ENCODE measurements around the gene DSE. TPM values are rescaled to one million over a fixed set of nuclear protein-coding genes. Genes with fewer than 3 reads are reported as not detected.

The DSE gene
- total RNA-seq, 4 donors from 2014 or later = 27.8 to 42.1 (median 31.5) TPM

- Histone ChIP-seq H3K27me3 (peaks cover 0 to 20% (median 0%) of the 10 kb centered on the region in 4 donors), H3K9me3 (no peaks in the 10 kb centered on the region), H3K4me1 (peaks cover 0 to 8% (median 4%) of the 10 kb centered on the region in 4 donors), H3K27ac (replicated peaks in 1 of 4) (no peak overlapping the region), H3K4me3 (no peak overlapping the region), H3K36me3 (no peaks in the 10 kb centered on the region)
- WGBS = 88% methylated on average over 1 of the region's 1 CpG
- intact Hi-C loops (cut with DNase I) = no loop called here
- TF ChIP-seq POLR2A (IDR thresholded peaks at IDR 0.05; ENCODE audit: low read depth) = no peak
- DNase-seq (ENCODE audit: extremely low spot score) = no peak
These were observed 96.3 kb downstream of the DSE start for GRCh38 chr6:116467096-116467495.

DNA sequence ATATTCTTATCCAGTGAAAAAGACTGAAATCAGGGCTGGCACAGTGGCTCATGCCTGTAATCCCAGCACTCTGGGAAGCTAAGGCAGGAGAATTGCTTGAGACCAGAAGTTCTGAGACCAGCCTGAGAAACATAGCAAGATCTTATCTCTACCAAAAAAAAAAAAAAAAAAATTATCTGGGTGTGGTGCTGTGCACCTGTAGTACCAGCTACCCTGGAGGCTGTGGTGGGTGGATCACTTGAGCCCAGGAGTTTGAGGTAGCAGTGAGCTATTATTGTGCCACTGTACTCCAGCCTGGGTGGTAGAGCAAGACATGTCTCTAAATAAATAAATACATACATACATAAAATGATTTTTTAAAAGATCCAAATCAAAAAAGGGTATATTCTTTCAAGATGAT, 96.8 kb downstream of the DSE start:
- TF ChIP-seq POLR2A (IDR thresholded peaks at IDR 0.05; ENCODE audit: low read depth) = no peak
- TF ChIP-seq POLR2AphosphoS5 (IDR thresholded peaks at IDR 0.05) = no peak
- no peak for TF ChIP-seq CTCF (IDR thresholded peaks at IDR 0.05)
- TF ChIP-seq EP300 (IDR thresholded peaks at IDR 0.05) = no peak
- intact Hi-C loops (cut with DNase I) = no loop called here
- DNase-seq (ENCODE audit: extremely low spot score) = no peak

GRCh38 chr6:116468293-116468692, 97.5 kb downstream of the DSE start:
- H3K4me3 ChIP-seq = no peak overlapping the region
- H3K36me3 ChIP-seq = no peaks in the 10 kb centered on the region
- intact Hi-C loops (cut with DNase I) = no loop called here
- H3K27me3 ChIP-seq = peaks cover 0 to 8% (median 0%) of the 10 kb centered on the region in 4 donors
- TF ChIP-seq EP300 (IDR thresholded peaks at IDR 0.05) = no peak
- TF ChIP-seq POLR2A (IDR thresholded peaks at IDR 0.05; ENCODE audit: low read depth) = no peak
- TF ChIP-seq POLR2AphosphoS5 (IDR thresholded peaks at IDR 0.05) = no peak
- TF ChIP-seq CTCF (IDR thresholded peaks at IDR 0.05) = no peak
- H3K9me3 ChIP-seq = no peaks in the 10 kb centered on the region
- WGBS = 100% methylated on average over 1 of the region's 1 CpG
- no peaks in the 10 kb centered on the region for H3K4me1 ChIP-seq
- no peak for DNase-seq (ENCODE audit: extremely low spot score)
- no peak overlapping the region for H3K27ac ChIP-seq (replicated peaks in 1 of 4)

More for the DNA sequence above, 96.8 kb downstream of the DSE start:
- no peak overlapping the region for H3K4me3 ChIP-seq
- peaks cover 0 to 4% (median 0%) of the 10 kb centered on the region in 4 donors for H3K4me1 ChIP-seq
- no peak overlapping the region for H3K27ac ChIP-seq (replicated peaks in 1 of 4)
- peaks cover 0 to 16% (median 0%) of the 10 kb centered on the region in 4 donors for H3K27me3 ChIP-seq
- no peaks in the 10 kb centered on the region for H3K9me3 ChIP-seq
- H3K36me3 ChIP-seq = no peaks in the 10 kb centered on the region

DNA sequence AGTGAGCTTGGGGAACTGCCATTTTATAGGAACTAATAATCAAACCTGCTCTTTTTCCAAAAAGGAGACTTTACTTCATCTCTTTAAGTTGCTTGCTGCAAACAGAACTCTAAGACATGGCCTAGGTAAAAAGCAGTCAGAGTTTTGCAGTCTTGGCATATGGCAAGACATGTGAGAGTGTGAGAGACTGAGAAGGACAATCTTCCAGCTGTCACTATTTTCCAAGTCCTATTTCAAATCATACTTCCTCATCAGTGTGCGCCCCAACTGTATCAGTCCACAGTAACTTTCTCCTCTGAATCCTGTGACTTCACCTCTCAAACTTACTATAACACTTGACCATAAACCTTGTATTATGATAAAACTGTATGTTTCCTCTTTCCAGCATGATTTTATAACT, 100.8 kb downstream of the DSE start:
- Histone ChIP-seq H3K4me1 (no peaks in the 10 kb centered on the region), H3K9me3 (no peaks in the 10 kb centered on the region), H3K27ac (replicated peaks in 1 of 4) (no peak overlapping the region), H3K36me3 (no peaks in the 10 kb centered on the region), H3K4me3 (no peak overlapping the region), H3K27me3 (no peaks in the 10 kb centered on the region)
- DNase-seq (ENCODE audit: extremely low spot score) = no peak
- TF ChIP-seq POLR2AphosphoS5 (IDR thresholded peaks at IDR 0.05) (no peak), EP300 (IDR thresholded peaks at IDR 0.05) (no peak), CTCF (IDR thresholded peaks at IDR 0.05) (no peak), POLR2A (IDR thresholded peaks at IDR 0.05; ENCODE audit: low read depth) (no peak)
- 84% methylated on average over 1 of the region's 1 CpG for WGBS
- intact Hi-C loops (cut with DNase I) = no loop called here

GRCh38 chr6:116472706-116473105, 102.0 kb downstream of the DSE start:
- H3K27me3 ChIP-seq = no peaks in the 10 kb centered on the region
- no peaks in the 10 kb centered on the region for H3K36me3 ChIP-seq
- 65% methylated on average over 3 of the region's 3 CpGs for whole genome bisulfite sequencing
- no peak for TF ChIP-seq POLR2A (IDR thresholded peaks at IDR 0.05; ENCODE audit: low read depth)
- TF ChIP-seq POLR2AphosphoS5 (IDR thresholded peaks at IDR 0.05) = no peak
- TF ChIP-seq EP300 (IDR thresholded peaks at IDR 0.05) = no peak
- TF ChIP-seq CTCF (IDR thresholded peaks at IDR 0.05) = no peak
- DNase-seq (ENCODE audit: extremely low spot score) = no peak
- intact Hi-C loops (cut with DNase I) = no loop called here
- H3K9me3 ChIP-seq = no peaks in the 10 kb centered on the region
- H3K4me1 ChIP-seq = no peaks in the 10 kb centered on the region
- H3K27ac ChIP-seq (replicated peaks in 1 of 4) = no peak overlapping the region
- no peak overlapping the region for H3K4me3 ChIP-seq
